Uterus (tissue), 2 donors: ENCODE results near the gene NPAS2.

Experiments used
- CTCF ChIP-seq, 4 experiments: fragments of 200-600 bp in 2 of 4; fragments of 450-650 bp in 2 of 4; sonication (generic) in 2 of 4; IDR thresholded peaks; one replicate each; pipeline ENCODE4 v1.5.1; 2016 to 2019; ENCODE audit warnings: antibody characterized with exemption in 4 of 4, mild to moderate bottlenecking in 2 of 4, moderate library complexity in 1 of 4
- POLR2A ChIP-seq, 2 donors: fragments of 450-650 bp; IDR thresholded peaks; one replicate each; pipeline ENCODE4 v1.6.1; 2016; ENCODE audit warnings: antibody characterized with exemption in 2 of 2, mild to moderate bottlenecking in 1 of 2, moderate library complexity in 1 of 2

GRCh38 chr2:100959225-100959880 is 139.4 kb downstream of the NPAS2 start:
- TF ChIP-seq CTCF (IDR thresholded peaks at IDR 0.05) = no peak
- no peak for TF ChIP-seq POLR2A (IDR thresholded peaks at IDR 0.05)
